Panc1 (cell line): ENCODE data around the gene HCRTR1.

Source experiments
- CTCF ChIP-seq: fragments of 450-650 bp; IDR thresholded peaks from 2 replicates; pipeline ENCODE4 v1.5.1; 2017; ENCODE audit warnings: mild to moderate bottlenecking
- POLR2AphosphoS5 ChIP-seq: IDR thresholded peaks from 2 replicates; pipeline ENCODE4 v1.6.1; 2012; ENCODE audit warnings: mild to moderate bottlenecking, low read depth, low read length, moderate library complexity
- REST ChIP-seq, 2 experiments: IDR thresholded peaks; 2 replicates each; pipeline ENCODE4 v1.6.1; 2011 to 2012; ENCODE audit warnings: low read depth in 2 of 2, control low read depth in 1 of 2, low read length in 1 of 2, mild to moderate bottlenecking in 1 of 2, moderate library complexity in 1 of 2; ENCODE audit not compliant: insufficient read depth in 1 of 2
- SIN3A ChIP-seq: IDR thresholded peaks from 2 replicates; pipeline ENCODE4 v1.6.1; 2012; ENCODE audit warnings: low read depth, mild to moderate bottlenecking, low read length, moderate library complexity, borderline replicate concordance; ENCODE audit not compliant: insufficient read depth

GRCh38 chr1:31568895-31569595 is 48.4 kb upstream of the HCRTR1 start:
- TF ChIP-seq CTCF (no peak), POLR2AphosphoS5 (no peak), SIN3A (no peak), REST (IDR thresholded peaks at IDR 0.05; ENCODE audit: insufficient read depth in 1 of 2, low read depth in 2 of 2, low read length in 1 of 2) (no peak)
